HG03378 (cell line): ENCODE measurements around the gene CXCL14.

ENCODE experiments used
- ATAC-seq: cut with Tn5 transposase; IDR thresholded peaks from one replicate; pipeline ENCODE4 v1.9.1; 2021; ENCODE audit warnings: mild to moderate bottlenecking, moderate library complexity; ENCODE audit not compliant: unreplicated experiment

The CXCL14 gene

DNA sequence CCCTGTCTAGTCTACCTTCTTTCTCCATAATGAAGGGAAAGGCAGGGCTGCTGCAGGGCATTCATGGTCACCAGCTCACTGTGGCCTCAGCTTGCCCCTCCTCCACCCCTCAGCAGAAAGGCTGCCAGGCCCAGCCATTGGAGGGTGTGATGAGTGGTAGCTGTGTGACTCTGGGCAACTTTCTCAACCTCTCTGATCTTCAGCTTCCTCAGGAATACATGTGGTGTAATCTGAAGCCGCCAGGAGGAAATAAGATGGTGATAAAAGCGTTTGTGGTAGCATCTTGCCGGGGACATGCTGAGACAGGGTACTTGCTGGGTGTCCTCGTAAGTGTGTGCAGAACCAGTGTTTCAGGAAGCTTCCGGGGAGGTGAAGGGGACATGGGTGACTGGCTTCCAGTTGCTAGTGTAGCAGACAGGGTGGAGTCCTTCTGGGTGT lies 9.8 kb downstream of the CXCL14 start:
- no peak for ATAC-seq

DNA sequence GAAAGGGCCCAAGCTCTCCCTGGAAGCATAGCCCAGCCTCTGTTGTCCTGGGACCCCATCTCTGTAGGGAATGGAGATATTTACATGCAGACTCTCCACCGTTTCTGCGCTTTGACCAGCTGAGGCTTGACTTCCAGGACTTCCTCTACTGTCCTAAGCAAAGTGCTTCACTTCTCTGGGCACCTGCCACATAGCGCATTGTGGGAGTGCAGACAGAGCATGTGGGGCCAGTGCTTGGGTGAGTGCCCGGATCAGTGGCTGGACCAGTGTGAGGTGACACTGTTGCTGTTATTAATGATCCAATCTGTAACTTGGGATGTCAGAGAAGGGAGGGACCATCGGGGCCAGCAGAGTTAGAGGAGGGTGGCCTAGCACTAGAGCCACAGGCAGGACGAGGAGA lies 10.5 kb downstream of the CXCL14 start:
- no peak for ATAC-seq

- no peak for ATAC-seq
These were observed 11.1 kb downstream of the CXCL14 start for GRCh38 chr5:135567661-135568060.

GRCh38 chr5:135566422-135567400 lies 12.1 kb downstream of the CXCL14 start:
- no peak for ATAC-seq

- ATAC-seq, result no peak
These were observed 12.9 kb downstream of the CXCL14 start for GRCh38 chr5:135565725-135566421.

- ATAC-seq, result no peak
These were observed 13.5 kb downstream of the CXCL14 start for GRCh38 chr5:135565266-135565665.

- ATAC-seq, result no peak
These were observed 14.5 kb downstream of the CXCL14 start for GRCh38 chr5:135564331-135564730.

DNA sequence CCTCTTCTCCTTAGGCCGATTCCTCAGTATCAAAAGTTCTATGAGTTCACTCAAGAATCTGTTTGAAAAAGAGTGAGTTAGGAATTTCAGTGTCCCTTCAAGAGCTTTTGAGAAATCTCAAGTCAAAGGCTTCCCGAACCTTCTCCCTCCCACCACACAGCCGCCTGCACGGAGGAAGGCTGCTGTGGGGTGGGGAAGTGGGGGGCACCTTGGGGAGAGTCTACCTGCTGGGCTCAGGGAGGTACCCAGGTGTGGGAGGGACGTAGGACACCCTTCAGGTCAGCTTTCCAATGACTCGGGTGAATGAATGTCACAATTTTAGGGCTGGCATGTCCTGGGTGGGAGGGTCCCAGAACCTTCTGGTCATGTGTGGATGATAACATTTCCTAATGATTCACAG lies 17.5 kb downstream of the CXCL14 start:
- ATAC-seq, result no peak

GRCh38 chr5:135560858-135561257 lies 17.9 kb downstream of the CXCL14 start:
- peak; percentile 87 for ATAC-seq

- no peak for ATAC-seq
These were observed 19.4 kb downstream of the CXCL14 start for GRCh38 chr5:135559354-135559753.

DNA sequence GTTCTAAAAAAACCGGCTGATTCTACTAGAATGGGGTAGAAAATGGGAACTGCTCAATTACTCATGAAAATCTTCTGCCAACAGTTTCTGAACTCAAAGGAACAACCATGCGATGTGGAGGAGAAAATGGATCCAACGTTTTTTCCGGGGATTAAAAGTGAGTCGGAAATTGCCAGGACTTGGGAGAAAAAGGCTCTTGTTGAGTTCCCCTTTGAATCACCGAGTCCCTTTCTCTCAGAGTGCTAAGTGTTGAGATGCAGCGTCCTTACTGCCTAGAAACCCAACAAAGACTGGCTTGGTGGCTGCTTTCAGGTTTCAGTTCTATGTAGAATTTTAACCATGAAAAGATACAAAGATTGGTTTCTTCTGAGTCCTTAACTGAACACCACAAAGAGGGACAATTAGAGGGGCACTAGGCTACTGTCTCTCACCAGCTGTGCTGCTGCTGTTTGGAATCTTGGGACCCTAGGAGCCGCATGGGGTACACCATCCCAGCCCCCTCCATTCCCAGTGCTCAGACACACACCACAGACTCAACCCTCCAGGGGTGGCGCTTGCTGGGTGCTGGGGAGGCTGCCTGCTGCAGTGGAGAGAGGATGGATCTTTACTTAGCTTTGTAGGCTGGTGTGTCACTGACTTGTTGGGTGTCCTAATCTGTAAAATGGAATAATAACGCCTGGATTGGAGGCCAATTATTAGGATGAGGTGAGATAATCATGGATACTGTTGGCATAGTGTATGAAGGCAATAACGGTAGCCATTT lies 21.5 kb downstream of the CXCL14 start:
- ATAC-seq, result no peak

- ATAC-seq, result no peak
These were observed 22.2 kb downstream of the CXCL14 start for GRCh38 chr5:135556620-135557019.

DNA sequence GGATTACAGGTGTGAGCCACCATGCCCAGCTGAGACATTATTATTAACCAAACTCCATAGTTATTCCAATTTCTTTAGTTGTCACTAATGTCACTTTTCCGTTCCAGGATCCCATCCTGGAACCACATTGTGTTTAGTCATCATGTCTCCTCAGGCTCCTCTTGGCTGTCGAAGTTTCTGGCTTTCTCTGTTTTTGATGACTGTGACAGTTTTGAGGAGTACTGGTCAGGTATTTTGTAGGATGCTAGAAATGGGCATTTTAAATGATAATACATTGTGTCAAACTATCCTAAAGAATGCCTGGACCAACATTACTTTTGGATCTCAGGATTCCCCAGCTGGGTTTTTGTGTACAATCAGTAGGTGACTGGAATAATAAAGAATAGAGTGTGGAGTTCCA lies 23.3 kb downstream of the CXCL14 start:
- ATAC-seq, result no peak

DNA sequence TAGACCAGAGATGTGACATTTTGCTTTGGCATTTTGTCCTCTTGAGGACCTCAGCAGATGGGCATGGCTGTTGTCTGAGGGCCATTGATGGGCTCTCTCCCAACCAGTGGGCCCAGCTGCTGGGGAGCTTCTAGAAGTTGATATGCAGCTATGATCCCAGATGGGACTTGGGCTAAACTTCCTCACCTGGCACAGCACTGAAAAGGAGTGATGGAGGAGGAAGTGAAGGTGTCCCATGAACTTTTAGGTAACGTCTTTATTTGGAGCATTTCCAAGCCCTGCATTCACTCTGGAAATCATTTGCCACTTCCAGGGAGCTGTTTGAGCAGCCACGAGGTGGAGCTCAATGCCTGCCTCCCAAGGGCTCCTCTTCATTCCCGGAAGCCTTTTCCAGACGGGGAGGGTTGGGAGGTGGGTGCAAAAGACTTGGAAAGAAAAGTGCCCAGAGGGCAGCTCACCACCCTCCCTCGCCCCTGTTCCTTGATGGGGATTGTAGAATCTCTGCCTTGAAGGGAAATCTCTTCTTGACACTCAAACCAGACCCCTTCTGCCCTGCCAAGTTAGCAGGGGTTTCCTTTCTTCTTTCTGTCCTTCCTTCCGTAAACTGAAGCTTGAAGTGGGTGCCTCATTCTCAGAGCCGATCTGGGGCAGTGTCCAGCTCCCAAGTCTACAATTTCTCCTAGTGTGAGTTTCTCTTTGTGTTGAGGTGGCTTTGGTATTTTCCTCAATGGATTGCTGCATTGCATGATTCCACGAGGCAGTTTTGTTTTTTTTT lies 24.9 kb downstream of the CXCL14 start:
- ATAC-seq, result no peak

DNA sequence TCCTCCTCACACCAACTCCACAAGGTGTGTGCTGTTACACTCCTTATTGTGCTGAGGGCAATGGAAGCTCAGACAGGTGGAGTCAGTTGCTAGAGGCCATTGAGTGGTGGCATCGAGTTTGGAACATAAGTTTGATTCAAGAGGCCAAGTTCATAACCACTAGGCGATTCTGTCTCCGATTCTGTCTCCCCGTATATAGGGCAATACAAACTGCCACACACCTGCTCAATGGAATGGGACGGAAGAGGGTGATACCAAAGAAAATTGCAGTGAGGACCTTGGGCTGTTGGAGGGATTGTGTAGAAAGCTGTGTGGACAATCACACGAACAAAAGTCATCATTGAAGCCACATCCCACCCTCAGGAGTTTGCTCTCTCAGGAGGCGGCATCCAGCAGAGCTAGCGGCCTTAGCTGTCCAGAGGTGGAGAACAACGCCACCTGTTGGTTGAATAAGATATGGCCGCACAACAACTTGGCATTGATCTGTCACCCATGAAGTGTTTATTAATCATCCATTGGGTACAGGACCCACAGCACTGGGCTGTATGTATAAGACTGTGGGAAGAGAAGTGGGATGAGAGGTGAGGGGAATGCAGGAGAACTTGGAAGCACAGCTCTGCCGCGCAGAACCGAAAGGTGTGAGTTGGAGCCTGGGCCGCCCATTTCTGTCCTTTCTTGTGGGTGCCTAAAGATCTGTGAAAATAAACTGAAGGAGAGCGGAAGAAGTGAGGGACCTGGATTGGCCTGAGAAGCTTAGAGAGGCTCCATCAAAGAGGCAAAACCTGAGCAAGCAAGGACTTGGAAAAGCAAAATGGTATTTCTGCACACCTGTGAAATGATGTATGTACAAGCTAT lies 27.0 kb downstream of the CXCL14 start:
- ATAC-seq, result no peak

DNA sequence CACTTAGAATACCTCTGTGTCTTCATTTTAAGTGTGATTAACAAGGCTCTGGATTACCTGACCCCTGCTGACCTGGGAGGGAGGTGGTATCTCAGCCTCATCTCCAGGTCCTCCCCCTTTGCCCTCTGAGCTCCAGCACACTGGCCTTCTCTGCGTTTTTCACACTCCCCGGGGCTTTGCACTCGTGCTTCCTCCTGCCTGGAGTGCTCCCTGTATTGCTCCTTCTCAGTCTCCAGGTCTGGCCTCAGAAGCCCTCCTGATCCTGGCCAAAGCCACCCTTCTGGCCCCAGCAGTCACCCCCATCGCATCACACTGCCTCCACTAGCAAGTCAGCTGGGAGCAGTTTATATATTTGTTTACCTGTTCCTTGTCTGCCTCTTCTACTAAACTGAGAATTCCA lies 29.4 kb downstream of the CXCL14 start:
- ATAC-seq, result no peak

DNA sequence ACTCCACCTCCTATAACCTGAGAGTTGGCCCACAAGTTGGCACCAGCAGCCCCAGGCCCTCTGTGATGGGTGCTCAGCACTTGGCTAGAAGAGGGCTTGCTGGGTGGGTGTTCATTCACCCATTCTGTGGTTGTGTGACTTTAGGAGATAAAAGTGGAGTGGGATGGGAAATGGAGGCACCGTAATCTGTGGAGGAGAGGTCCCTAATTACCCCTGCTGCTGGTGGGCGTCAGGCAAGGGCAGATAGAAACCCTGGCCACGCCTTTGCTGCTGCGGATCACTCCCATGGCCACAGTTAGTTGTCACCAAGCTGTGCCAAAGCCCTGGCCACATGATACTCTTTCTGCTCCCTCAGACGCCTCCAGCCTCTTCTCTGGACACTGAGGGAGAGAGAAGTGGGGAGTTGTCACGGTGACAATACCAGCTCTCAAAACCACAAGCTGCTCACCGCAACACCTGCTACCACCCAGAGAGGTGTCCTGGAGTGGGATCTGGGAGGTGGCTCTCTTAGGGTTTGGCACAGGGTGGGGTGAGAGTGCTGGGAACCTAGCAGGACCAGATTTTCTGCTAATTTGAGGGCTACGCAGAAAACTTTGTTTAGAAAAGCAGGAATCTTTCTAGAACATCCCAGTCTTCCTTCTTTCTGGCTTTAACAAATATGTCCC lies 31.1 kb downstream of the CXCL14 start:
- no peak for ATAC-seq

- ATAC-seq, result no peak
These were observed 31.9 kb downstream of the CXCL14 start for GRCh38 chr5:135546912-135547311.

DNA sequence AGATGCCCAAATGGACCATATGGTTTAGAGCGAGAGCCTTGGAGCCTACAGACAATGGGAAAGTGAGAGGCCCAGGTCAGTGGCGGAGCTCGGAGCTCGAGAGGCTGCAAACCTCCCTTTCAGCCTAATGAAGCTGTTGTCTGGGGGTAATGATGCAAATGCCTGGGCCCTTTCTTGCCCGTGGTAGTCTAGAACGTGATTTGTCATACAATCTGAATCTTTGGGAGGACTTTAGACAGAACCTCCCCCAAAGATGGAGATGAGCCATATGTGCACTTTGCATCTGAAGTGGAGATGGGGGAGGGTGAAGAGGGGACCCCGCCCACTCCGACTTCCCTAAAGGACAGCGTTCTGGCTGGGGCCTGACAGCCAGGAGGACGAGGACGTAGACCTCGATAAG lies 32.7 kb downstream of the CXCL14 start:
- ATAC-seq, result no peak
